Lung microvascular endothelial cell (primary cell): ENCODE data around the gene DRAP1. TPM values are rescaled to one million over a fixed set of nuclear protein-coding genes. Genes with fewer than 3 reads are reported as not detected.

Experiments
- DNase-seq, 2 donors: peaks; one replicate each; pipeline versions ENCODE4 v3.0.0 to v3.0.0-alpha.2; 2010; ENCODE audit warnings: low read depth in 2 of 2
- total RNA-seq: library from RNA; depleted of rRNA; stranded (reverse); fragments of >200 nt; gene quantifications from 2 replicates; pipeline ENCODE4 v1.2.1, GENCODE V29; 2014

The DRAP1 gene
- total RNA-seq, 1 donor from 2014 or later = 103 TPM

DNA sequence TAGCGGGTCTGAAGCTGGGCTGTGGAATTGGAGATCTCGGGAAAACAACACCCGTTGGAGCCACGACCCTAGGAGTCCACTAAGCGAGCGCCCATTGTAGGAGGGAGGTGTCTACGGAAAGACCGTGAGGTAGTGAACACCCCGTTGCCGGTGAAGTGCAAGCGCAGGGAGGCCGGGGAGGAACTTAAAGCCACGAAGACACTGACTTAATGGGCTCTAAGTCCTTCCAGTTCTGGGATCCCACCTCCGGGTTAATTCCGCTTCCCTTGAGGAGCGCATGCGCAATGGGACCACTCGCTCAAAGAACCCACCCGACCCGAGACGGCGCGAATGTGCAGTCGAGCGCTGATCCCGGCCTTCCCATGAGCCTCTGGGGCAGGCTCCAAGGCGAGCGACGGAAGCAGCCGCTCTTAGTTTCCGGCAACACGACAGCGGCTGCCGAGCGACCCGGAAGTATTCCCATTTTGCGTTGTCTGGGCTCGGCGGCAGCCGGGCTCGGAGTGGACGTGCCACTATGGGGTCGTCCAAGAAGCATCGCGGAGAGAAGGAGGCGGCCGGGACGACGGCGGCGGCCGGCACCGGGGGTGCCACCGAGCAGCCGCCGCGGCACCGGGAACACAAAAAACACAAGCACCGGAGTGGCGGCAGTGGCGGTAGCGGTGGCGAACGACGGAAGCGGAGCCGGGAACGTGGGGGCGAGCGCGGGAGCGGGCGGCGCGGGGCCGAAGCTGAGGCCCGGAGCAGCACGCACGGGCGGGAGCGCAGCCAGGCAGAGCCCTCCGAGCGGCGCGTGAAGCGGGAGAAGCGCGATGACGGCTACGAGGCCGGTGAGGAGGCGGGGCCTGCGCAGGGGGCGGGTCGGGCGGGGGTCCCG, 42.3 kb downstream of the DRAP1 start, which contains the start of gene SART1:
Gene SART1, plus strand, starts transcription at position 468 of the 874 bp plus-strand sequence. Its CDS starts 47 bp downstream, at position 515.
- peak; percentile 99 for DNase-seq

DNA sequence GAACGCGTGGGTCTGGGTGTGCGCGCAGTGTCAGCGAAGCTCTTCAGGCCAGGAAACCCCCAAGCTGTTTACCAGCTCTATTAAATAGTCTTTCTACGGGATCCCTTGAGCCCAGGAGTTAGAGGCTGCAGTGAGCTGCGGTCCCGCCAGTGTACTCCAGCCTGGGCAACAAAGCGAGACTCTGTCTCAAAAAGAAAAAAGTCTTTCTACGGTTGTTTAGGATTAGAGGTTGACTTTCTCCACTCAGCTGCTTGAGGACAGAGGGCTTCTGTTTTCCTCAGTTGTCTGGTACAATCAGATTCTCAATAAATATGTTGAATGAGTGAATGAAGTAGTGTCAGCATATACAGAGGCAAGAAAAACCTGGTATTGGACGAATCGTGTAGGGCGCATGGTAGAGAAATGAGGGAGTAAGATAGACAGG, 42.9 kb downstream of the DRAP1 start:
- DNase-seq = no peak

DNA sequence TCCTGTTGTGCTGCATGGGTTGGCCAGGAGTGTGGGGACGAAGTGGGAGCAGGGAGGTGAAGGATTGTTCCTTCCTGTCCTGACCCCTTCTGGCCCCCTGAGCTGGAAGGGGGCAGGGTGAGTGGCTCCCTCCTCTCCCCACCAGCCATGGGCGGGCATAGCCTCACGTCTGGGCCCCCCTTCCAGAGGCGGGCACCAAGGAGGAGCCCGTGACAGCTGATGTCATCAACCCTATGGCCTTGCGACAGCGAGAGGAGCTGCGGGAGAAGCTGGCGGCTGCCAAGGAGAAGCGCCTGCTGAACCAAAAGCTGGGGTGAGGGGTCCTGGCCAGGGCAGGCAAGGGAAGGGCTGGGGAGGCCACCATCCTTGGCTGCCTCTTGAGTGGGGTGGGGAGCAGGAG, 45.7 kb downstream of the DRAP1 start:
- no peak for DNase-seq

DNA sequence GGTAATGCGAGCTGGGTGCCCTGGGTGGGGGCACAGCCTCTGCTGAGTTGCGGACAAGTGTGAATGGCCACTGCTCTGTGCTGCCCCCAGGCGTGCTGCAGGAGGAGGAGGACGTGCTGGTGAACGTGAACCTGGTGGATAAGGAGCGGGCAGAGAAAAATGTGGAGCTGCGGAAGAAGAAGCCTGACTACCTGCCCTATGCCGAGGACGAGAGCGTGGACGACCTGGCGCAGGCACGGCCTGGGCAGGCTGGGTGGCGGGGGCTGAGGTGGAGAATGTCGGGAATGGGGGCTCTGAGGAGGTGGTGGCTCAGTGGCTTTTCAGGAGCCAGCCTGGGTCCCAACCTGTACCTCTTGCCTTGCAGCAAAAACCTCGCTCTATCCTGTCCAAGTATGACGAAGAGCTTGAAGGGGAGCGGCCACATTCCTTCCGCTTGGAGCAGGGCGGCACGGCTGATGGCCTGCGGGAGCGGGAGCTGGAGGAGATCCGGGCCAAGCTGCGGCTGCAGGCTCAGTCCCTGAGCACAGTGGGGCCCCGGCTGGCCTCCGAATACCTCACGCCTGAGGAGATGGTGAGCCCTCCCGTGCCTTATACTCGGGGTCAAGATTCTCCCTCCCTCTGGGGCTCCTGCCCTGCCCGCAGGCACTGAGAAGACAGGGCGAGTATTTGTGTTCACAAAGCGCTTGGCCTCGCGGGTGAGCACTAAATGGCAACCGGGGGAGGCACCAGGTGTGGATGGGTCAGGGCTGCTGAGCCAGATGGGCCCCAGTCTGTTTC, 46.9 kb downstream of the DRAP1 start:
- no peak for DNase-seq

GRCh38 chr11:65967329-65967934, 48.2 kb downstream of the DRAP1 start:
- DNase-seq = no peak

- DNase-seq = no peak
Observed at GRCh38 chr11:65968600-65969482, 49.6 kb downstream of the DRAP1 start.

Other genes with a start within 250 kb of the DRAP1 start
- 33.6 and 49.2 TPM in 2 replicates for gene KAT5, start 207.2 kb upstream of the DRAP1 start, total RNA-seq
- 29.6 and 57.1 TPM in 2 replicates for gene RNASEH2C, start 198.6 kb upstream of the DRAP1 start, total RNA-seq
- 5.2 and 8.3 TPM in 2 replicates for gene AP5B1, start 138.4 kb upstream of the DRAP1 start, total RNA-seq
- not detected in 2 replicates for gene OVOL1, start 132.4 kb upstream of the DRAP1 start, total RNA-seq
- gene SNX32, start 85.5 kb upstream of the DRAP1 start, total RNA-seq = under 0.01 and 0.44 TPM in 2 replicates
- 687 and 848 TPM in 2 replicates for gene CFL1, start 61.2 kb upstream of the DRAP1 start, total RNA-seq
- gene MUS81, start 59.0 kb upstream of the DRAP1 start, total RNA-seq = 27.7 and 36.3 TPM in 2 replicates
- gene EFEMP2, start 46.6 kb upstream of the DRAP1 start, total RNA-seq = 17.7 and 23.2 TPM in 2 replicates
- 0.20 and 0.22 TPM in 2 replicates for gene CTSW, start 39.6 kb upstream of the DRAP1 start, total RNA-seq
- 145 and 157 TPM in 2 replicates for gene FIBP, start 31.0 kb upstream of the DRAP1 start, total RNA-seq
- 51.9 and 56.0 TPM in 2 replicates for gene CCDC85B, start 28.8 kb upstream of the DRAP1 start, total RNA-seq
- 0.99 and 3.1 TPM in 2 replicates for gene FOSL1, start 19.0 kb upstream of the DRAP1 start, total RNA-seq
- gene C11orf68, start 364 bp upstream of the DRAP1 start, total RNA-seq = 10.2 and 15.7 TPM in 2 replicates
- gene TSGA10IP, start 26.1 kb downstream of the DRAP1 start, total RNA-seq = not detected in 2 replicates
- 25.7 and 30.2 TPM in 2 replicates for gene SART1, start 42.3 kb downstream of the DRAP1 start, total RNA-seq
- 17.0 and 21.8 TPM in 2 replicates for gene EIF1AD, start 82.7 kb downstream of the DRAP1 start, total RNA-seq
- 19.2 and 20.5 TPM in 2 replicates for gene BANF1, start 83.1 kb downstream of the DRAP1 start, total RNA-seq
- gene CST6, start 92.6 kb downstream of the DRAP1 start, total RNA-seq = 0.20 and 0.22 TPM in 2 replicates
- gene CATSPER1, start 107.1 kb downstream of the DRAP1 start, total RNA-seq = 0.22 TPM in 1 of 2 replicates, not detected in the other
- 0.20 and 0.22 TPM in 2 replicates for gene GAL3ST3, start 129.7 kb downstream of the DRAP1 start, total RNA-seq
- gene SF3B2, start 132.9 kb downstream of the DRAP1 start, total RNA-seq = 57.3 and 63.5 TPM in 2 replicates
- 17.2 and 22.6 TPM in 2 replicates for gene PACS1, start 150.8 kb downstream of the DRAP1 start, total RNA-seq